ENCODE results near the gene GREM1.

GREM1 gene

GRCh38 chr15:32784581-32784980 lies 66.8 kb downstream of the GREM1 start:
- no peak for DNase-seq (ENCODE audit: low read depth)

GRCh38 chr15:32786906-32787305 lies 69.1 kb downstream of the GREM1 start:
- DNase-seq (ENCODE audit: low read depth): no peak

GRCh38 chr15:32787949-32788348 lies 70.1 kb downstream of the GREM1 start:
- no peak for DNase-seq (ENCODE audit: low read depth)

- no peak for DNase-seq (ENCODE audit: low read depth)
Observed at GRCh38 chr15:32790352-32790999, 72.7 kb downstream of the GREM1 start.

- DNase-seq (ENCODE audit: low read depth): no peak
Observed at GRCh38 chr15:32792436-32792835, 74.6 kb downstream of the GREM1 start.
